ENCODE results near the gene CIBAR2.

DNA sequence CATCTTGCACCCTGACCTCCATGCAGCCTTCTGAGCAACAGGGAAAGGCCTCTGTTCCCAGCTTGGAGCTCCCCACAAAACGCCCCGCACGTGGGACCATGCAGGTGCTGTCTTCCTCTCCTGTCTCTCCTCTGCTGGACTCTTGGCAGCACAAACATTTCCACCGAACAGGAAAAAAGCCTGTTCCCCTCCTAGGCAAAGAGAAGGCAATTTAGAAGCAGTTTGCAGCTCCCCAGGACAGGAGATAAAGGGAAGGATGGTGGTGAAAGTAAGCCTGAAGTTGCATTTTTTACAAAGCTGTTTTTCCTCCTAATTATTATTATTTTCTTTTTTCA is 7.7 kb upstream of the CIBAR2 start:
- TF ChIP-seq, protein P1, sequence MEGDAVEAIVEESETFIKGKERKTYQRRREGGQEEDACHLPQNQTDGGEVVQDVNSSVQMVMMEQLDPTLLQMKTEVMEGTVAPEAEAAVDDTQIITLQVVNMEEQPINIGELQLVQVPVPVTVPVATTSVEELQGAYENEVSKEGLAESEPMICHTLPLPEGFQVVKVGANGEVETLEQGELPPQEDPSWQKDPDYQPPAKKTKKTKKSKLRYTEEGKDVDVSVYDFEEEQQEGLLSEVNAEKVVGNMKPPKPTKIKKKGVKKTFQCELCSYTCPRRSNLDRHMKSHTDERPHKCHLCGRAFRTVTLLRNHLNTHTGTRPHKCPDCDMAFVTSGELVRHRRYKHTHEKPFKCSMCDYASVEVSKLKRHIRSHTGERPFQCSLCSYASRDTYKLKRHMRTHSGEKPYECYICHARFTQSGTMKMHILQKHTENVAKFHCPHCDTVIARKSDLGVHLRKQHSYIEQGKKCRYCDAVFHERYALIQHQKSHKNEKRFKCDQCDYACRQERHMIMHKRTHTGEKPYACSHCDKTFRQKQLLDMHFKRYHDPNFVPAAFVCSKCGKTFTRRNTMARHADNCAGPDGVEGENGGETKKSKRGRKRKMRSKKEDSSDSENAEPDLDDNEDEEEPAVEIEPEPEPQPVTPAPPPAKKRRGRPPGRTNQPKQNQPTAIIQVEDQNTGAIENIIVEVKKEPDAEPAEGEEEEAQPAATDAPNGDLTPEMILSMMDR (IDR thresholded peaks at IDR 0.05; ENCODE audit: low read depth, low read length) = no peak
- no peak for TF ChIP-seq EZH2phosphoT487 (IDR thresholded peaks at IDR 0.05; ENCODE audit: low read depth)

Measured in OCI-LY3 (cell line).